Activated CD8-positive, alpha-beta T cell treated with anti-CD3 and anti-CD28 coated beads for 36 hours (primary cell): ENCODE results near the gene LONRF2. TPM values are rescaled to one million over a fixed set of nuclear protein-coding genes. Genes with fewer than 3 reads are reported as not detected.
A peak's percentile ranks its signal among the peaks of the same experiment; 100 is the strongest.

Experiments
- ATAC-seq: fragments of 200-7000 bp; cut with Tn5 transposase; one replicate; pipeline ENCODE4 v1.10.0; 2021; ENCODE audit warnings: mild to moderate bottlenecking, moderate library complexity
- CTCF ChIA-PET: fragments of 350-600 bp; sonication (Branson Sonifier 250); formaldehyde crosslinking; loops from one replicate; lab custom pipeline; 2021; ENCODE audit warnings: antibody characterized with exemption; lab: Charles Lee
- POLR2A ChIA-PET: fragments of 350-600 bp; sonication (Branson Sonifier 250); formaldehyde crosslinking; loops from one replicate; lab custom pipeline; 2021; ENCODE audit warnings: antibody characterized with exemption; lab: Charles Lee
- DNase-seq: peaks from one replicate; pipeline ENCODE4 v3.0.0-alpha.2; 2020
- H3K27ac Mint-ChIP-seq: one replicate; pipeline ENCODE4 v1.8.0; 2021; ENCODE audit warnings: mild to moderate bottlenecking, mixed read lengths
- H3K27me3 Mint-ChIP-seq: one replicate; pipeline ENCODE4 v1.8.0; 2021; ENCODE audit warnings: mixed read lengths
- H3K36me3 Mint-ChIP-seq: one replicate; pipeline ENCODE4 v1.8.0; 2021; ENCODE audit warnings: low read depth, mixed read lengths
- H3K4me1 Mint-ChIP-seq: one replicate; pipeline ENCODE4 v1.8.0; 2021; ENCODE audit warnings: low read depth, mixed read lengths
- H3K4me3 Mint-ChIP-seq: one replicate; pipeline ENCODE4 v1.8.0; 2021; ENCODE audit warnings: mild to moderate bottlenecking, moderate library complexity, mixed read lengths
- H3K9me3 Mint-ChIP-seq: one replicate; pipeline ENCODE4 v1.8.0; 2021; ENCODE audit warnings: mixed read lengths
- intact Hi-C: fragments of 100-400 bp; cut with micrococcal nuclease; formaldehyde crosslinking; loops from one replicate; pipeline ENCODE4 v1.10.0; 2022
- total RNA-seq, 2 experiments: library from RNA; stranded (reverse); gene quantifications; one replicate each; pipeline ENCODE4 v1.2.3, GENCODE V29; 2021
- TF ChIP-seq, protein P1 (sequence below): fragments of 200-600 bp; IDR thresholded peaks from one replicate; pipeline ENCODE4 v1.8.0; 2022; ENCODE audit warnings: antibody characterized with exemption, mild to moderate bottlenecking

LONRF2 gene
- total RNA-seq, 2 experiments from 2014 or later, result 0.04 to 0.20 TPM

DNA sequence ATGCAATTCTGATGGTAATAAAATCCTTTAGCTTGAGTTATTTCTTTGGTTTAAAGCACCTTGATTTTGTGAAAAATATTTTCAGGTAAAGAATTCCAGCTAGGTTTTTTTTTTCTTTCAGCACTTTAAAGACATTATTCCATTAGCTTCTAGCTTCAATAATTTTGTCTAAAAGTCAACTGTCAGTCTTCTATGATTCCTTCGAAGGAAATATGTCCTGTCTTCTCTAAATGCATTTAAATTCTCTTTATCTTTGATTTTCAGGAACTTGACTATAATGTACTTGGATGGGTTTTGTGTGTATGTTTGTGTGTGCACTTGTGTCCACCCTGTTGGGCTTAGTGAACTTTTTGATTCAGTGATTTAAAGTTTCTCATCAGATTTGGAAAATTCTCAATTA, 4.7 kb downstream of the LONRF2 start:
- TF ChIP-seq, protein P1, sequence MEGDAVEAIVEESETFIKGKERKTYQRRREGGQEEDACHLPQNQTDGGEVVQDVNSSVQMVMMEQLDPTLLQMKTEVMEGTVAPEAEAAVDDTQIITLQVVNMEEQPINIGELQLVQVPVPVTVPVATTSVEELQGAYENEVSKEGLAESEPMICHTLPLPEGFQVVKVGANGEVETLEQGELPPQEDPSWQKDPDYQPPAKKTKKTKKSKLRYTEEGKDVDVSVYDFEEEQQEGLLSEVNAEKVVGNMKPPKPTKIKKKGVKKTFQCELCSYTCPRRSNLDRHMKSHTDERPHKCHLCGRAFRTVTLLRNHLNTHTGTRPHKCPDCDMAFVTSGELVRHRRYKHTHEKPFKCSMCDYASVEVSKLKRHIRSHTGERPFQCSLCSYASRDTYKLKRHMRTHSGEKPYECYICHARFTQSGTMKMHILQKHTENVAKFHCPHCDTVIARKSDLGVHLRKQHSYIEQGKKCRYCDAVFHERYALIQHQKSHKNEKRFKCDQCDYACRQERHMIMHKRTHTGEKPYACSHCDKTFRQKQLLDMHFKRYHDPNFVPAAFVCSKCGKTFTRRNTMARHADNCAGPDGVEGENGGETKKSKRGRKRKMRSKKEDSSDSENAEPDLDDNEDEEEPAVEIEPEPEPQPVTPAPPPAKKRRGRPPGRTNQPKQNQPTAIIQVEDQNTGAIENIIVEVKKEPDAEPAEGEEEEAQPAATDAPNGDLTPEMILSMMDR, result no peak
- intact Hi-C loops, result no loop called here
- Mint-ChIP-seq H3K27ac (no peak overlapping the region), H3K4me1 (no peaks in the 10 kb centered on the region), H3K27me3 (peaks cover 45% of the 10 kb centered on the region), H3K9me3 (peaks cover 9% of the 10 kb centered on the region), H3K36me3 (peaks cover 3% of the 10 kb centered on the region), H3K4me3 (no peak overlapping the region)
- DNase-seq (no peak), ATAC-seq (no peak)
- ChIA-PET POLR2A (no interaction called here), CTCF (interaction anchor here (1.1 kb wide), 1 partner anchor 55 kb away, joined by 3 read pairs; no protein-coding TSS in a partner anchor)

DNA sequence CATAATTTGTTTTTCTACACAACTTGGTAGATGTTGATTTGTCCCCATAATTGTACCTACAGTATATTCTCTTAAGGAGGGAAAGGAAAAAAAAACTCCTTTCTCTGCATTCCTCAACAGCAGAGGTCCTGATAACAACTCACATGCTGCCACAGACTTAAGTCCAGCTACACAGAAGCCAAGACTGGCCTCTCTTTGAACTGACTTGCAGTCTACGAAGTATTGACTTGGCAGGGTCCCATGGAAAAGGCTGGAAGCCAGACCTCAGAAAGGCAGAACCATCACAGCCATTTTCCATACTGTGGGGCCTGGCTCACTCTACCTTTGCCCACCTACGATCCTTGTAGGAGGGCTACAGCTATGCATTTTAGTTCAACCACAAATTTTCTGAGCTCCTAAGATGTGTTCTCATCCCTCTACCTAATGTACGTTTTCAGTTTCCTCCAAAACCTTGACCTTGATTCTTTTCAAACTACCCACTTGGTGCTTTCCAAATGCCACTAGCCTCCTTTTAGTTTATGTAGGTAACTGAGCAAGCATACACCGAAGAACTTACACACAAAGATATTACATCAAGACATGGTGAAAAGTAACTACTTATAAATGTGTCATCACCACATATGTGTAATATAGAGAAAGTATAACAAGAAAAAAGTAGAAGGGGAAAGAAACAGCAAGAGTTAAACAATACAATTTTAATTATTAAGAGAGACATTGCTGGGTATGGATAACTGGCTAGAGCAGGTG, 12.2 kb downstream of the LONRF2 start:
- no peaks in the 10 kb centered on the region for H3K9me3 Mint-ChIP-seq
- H3K4me3 Mint-ChIP-seq, result no peak overlapping the region
- TF ChIP-seq, protein P1, result no peak
- POLR2A ChIA-PET, result interaction anchor here (1.2 kb wide), 1 partner anchor 11 kb away, joined by 3 read pairs; no protein-coding TSS in a partner anchor
- H3K27me3 Mint-ChIP-seq, result peaks cover 12% of the 10 kb centered on the region
- DNase-seq (no peak), ATAC-seq (peak; percentile 30)
- H3K4me1 Mint-ChIP-seq, result no peaks in the 10 kb centered on the region
- CTCF ChIA-PET, result no interaction called here
- H3K36me3 Mint-ChIP-seq, result no peaks in the 10 kb centered on the region
- intact Hi-C loops, result no loop called here
- H3K27ac Mint-ChIP-seq, result no peak overlapping the region

DNA sequence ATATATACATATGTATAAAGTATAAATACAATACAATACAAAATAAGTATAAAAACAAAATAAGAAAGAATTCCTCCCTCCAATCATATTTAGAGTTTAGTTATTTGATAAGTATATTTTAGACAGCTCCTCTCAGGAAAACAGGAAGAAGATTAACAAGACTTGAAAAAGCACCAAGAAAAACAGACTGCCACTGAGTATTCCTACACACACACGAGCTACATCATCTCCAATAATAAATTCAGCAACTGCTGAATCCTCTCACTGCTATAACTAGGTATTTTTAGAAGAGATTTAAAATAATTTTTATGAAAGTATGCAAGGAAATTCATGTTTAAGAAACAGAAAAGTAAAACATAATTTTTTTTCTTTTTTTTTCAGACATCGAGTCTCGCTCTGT, 13.0 kb downstream of the LONRF2 start:
- ATAC-seq (no peak), DNase-seq (no peak)
- peaks cover 6% of the 10 kb centered on the region for H3K27me3 Mint-ChIP-seq
- no peak overlapping the region for H3K4me3 Mint-ChIP-seq
- intact Hi-C loops, result no loop called here
- H3K36me3 Mint-ChIP-seq, result no peaks in the 10 kb centered on the region
- CTCF ChIA-PET, result interaction anchor here (0.5 to 2.7 kb wide), 3 partner anchors 9 to 1078 kb away, joined by 3 to 9 read pairs (median 4); partner anchors contain the start of gene CREG2
- no peaks in the 10 kb centered on the region for H3K4me1 Mint-ChIP-seq
- peaks cover under 1% of the 10 kb centered on the region for H3K9me3 Mint-ChIP-seq
- no peak overlapping the region for H3K27ac Mint-ChIP-seq
- POLR2A ChIA-PET, result interaction anchor here (1.2 kb wide), 1 partner anchor 12 kb away, joined by 3 read pairs; no protein-coding TSS in a partner anchor
- TF ChIP-seq, protein P1, result no peak

DNA sequence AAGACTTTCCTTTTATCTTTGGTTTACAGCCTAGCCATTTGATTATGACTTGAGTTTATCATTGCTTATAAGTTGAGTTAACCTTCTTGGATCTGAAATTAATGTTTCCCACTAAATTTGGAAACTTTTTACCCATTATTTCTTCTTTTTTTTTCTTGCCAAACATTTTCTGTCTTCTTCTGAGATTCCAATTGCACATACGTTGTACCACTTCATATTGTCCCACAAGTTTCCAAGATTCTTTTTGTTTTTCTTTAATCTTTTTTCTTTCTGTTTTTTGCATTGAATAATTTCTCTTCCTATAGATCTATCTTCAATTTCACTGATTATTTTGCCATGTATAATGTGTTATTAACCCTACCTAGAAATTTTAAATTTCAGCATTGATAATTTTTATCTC, 18.6 kb downstream of the LONRF2 start:
- H3K4me1 Mint-ChIP-seq, result no peaks in the 10 kb centered on the region
- peaks cover 9% of the 10 kb centered on the region for H3K27me3 Mint-ChIP-seq
- no peak for DNase-seq
- H3K27ac Mint-ChIP-seq, result no peak overlapping the region
- peaks cover 2% of the 10 kb centered on the region for H3K9me3 Mint-ChIP-seq
- CTCF ChIA-PET, result interaction anchor here (1.1 kb wide), 1 partner anchor 11 kb away, joined by 3 read pairs; no protein-coding TSS in a partner anchor
- intact Hi-C loops, result no loop called here
- ATAC-seq, result no peak
- TF ChIP-seq, protein P1, result no peak
- no peak overlapping the region for H3K4me3 Mint-ChIP-seq
- no peaks in the 10 kb centered on the region for H3K36me3 Mint-ChIP-seq
- POLR2A ChIA-PET, result no interaction called here

DNA sequence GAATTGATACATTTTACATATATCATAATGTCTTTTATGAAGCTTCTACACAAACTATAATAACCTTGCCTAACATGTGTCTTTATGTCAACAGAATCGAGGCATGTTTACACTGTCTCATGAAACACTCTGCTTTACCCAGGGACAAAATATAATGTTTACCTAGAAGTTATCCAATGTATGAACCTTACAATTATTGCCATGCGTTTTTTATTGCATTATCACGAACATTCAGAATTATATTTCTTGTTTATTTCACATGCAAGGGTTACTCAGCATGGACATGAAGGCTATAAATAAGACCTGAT, 19.8 kb downstream of the LONRF2 start:
- no peaks in the 10 kb centered on the region for H3K36me3 Mint-ChIP-seq
- H3K27ac Mint-ChIP-seq, result no peak overlapping the region
- ATAC-seq (no peak), DNase-seq (no peak)
- peaks cover 2% of the 10 kb centered on the region for H3K9me3 Mint-ChIP-seq
- intact Hi-C loops, result no loop called here
- POLR2A ChIA-PET, result no interaction called here
- no peaks in the 10 kb centered on the region for H3K4me1 Mint-ChIP-seq
- no peak overlapping the region for H3K4me3 Mint-ChIP-seq
- CTCF ChIA-PET, result no interaction called here
- H3K27me3 Mint-ChIP-seq, result peaks cover 9% of the 10 kb centered on the region
- TF ChIP-seq, protein P1, result no peak
